Duodenal mucosa (tissue), 2 donors: ENCODE results near the gene TEF.

Source experiments
- H3K27ac ChIP-seq: one replicate; pipeline ENCODE4 v1.7.0; 2013; ENCODE audit warnings: low read depth, low read length
- H3K27me3 ChIP-seq, 2 donors: one replicate each; pipeline ENCODE4 v1.7.0; 2013; ENCODE audit warnings: low read length in 2 of 2, control low read depth in 1 of 2; ENCODE audit not compliant: insufficient read depth in 2 of 2, control insufficient read depth in 1 of 2
- H3K36me3 ChIP-seq, 2 donors: one replicate each; pipeline ENCODE4 v1.7.0; 2013; ENCODE audit warnings: low read length in 2 of 2, control low read depth in 1 of 2; ENCODE audit not compliant: insufficient read depth in 2 of 2, control insufficient read depth in 1 of 2
- H3K4me1 ChIP-seq, 2 donors: one replicate each; pipeline ENCODE4 v1.7.0; 2013; ENCODE audit warnings: low read length in 2 of 2, control low read depth in 1 of 2; ENCODE audit not compliant: insufficient read depth in 2 of 2, control insufficient read depth in 1 of 2
- H3K4me3 ChIP-seq, 2 donors: one replicate each; pipeline ENCODE4 v1.7.0; 2013; ENCODE audit warnings: low read length in 2 of 2, low read depth in 1 of 2
- H3K9ac ChIP-seq, 2 donors: one replicate each; pipeline ENCODE4 v1.7.0; 2013; ENCODE audit warnings: low read length in 2 of 2, low read depth in 1 of 2
- H3K9me3 ChIP-seq, 2 donors: one replicate each; pipeline ENCODE4 v1.7.0; 2013; ENCODE audit warnings: low read length in 2 of 2, control low read depth in 1 of 2; ENCODE audit not compliant: control insufficient read depth in 1 of 2

The TEF gene

GRCh38 chr22:41381329-41382097, at the start of gene TEF:
Gene TEF (plus strand): TSS chr22:41381942. CDS start chr22:41382045, 103 bp downstream.
- Histone ChIP-seq H3K36me3 (no peaks in the 10 kb centered on the region), H3K9me3 (no peaks in the 10 kb centered on the region), H3K9ac (peak within 1 kb of the TSS; percentile 74 to 91), H3K4me1 (peaks cover 23 to 30% of the 10 kb centered on the region in 2 donors), H3K4me3 (peak within 1 kb of the TSS; percentile 80 to 85), H3K27me3 (no peaks in the 10 kb centered on the region), H3K27ac (peak within 1 kb of the TSS; percentile 96)

GRCh38 chr22:41332217-41332939, 49.4 kb upstream of the TEF start:
- H3K36me3 ChIP-seq = peaks cover 46 to 72% of the 10 kb centered on the region in 2 donors
- no peak overlapping the region for H3K27ac ChIP-seq
- H3K9ac ChIP-seq = no peak overlapping the region
- H3K4me1 ChIP-seq = no peaks in the 10 kb centered on the region
- no peaks in the 10 kb centered on the region for H3K27me3 ChIP-seq
- H3K4me3 ChIP-seq = no peak overlapping the region
- no peaks in the 10 kb centered on the region for H3K9me3 ChIP-seq

GRCh38 chr22:41333806-41334205, 47.9 kb upstream of the TEF start:
- Histone ChIP-seq H3K9me3 (no peaks in the 10 kb centered on the region), H3K27me3 (no peaks in the 10 kb centered on the region), H3K9ac (no peak overlapping the region), H3K4me3 (no peak overlapping the region), H3K4me1 (no peaks in the 10 kb centered on the region), H3K27ac (no peak overlapping the region), H3K36me3 (peaks cover 37 to 66% of the 10 kb centered on the region in 2 donors)

GRCh38 chr22:41334215-41334614, 47.5 kb upstream of the TEF start:
- H3K9ac ChIP-seq = no peak overlapping the region
- H3K36me3 ChIP-seq = peaks cover 37 to 70% of the 10 kb centered on the region in 2 donors
- no peaks in the 10 kb centered on the region for H3K4me1 ChIP-seq
- H3K27me3 ChIP-seq = no peaks in the 10 kb centered on the region
- no peak overlapping the region for H3K4me3 ChIP-seq
- H3K9me3 ChIP-seq = no peaks in the 10 kb centered on the region
- H3K27ac ChIP-seq = no peak overlapping the region

- peaks cover 38 to 71% of the 10 kb centered on the region in 2 donors for H3K36me3 ChIP-seq
- H3K9ac ChIP-seq = no peak overlapping the region
- no peaks in the 10 kb centered on the region for H3K4me1 ChIP-seq
- H3K9me3 ChIP-seq = no peaks in the 10 kb centered on the region
- no peak overlapping the region for H3K4me3 ChIP-seq
- no peaks in the 10 kb centered on the region for H3K27me3 ChIP-seq
- H3K27ac ChIP-seq = no peak overlapping the region
Measured at GRCh38 chr22:41334951-41335635, 46.6 kb upstream of the TEF start.

GRCh38 chr22:41338614-41339212, 43.0 kb upstream of the TEF start:
- Histone ChIP-seq H3K4me1 (peaks cover 0 to 2% of the 10 kb centered on the region in 2 donors), H3K9me3 (no peaks in the 10 kb centered on the region), H3K27ac (no peak overlapping the region), H3K27me3 (no peaks in the 10 kb centered on the region), H3K36me3 (peaks cover 22 to 64% of the 10 kb centered on the region in 2 donors), H3K9ac (no peak overlapping the region), H3K4me3 (no peak overlapping the region)

- H3K27me3 ChIP-seq = no peaks in the 10 kb centered on the region
- H3K27ac ChIP-seq = no peak overlapping the region
- no peak overlapping the region for H3K9ac ChIP-seq
- H3K36me3 ChIP-seq = peaks cover 16 to 64% of the 10 kb centered on the region in 2 donors
- H3K4me1 ChIP-seq = peaks cover 8 to 12% of the 10 kb centered on the region in 2 donors
- H3K4me3 ChIP-seq = no peak overlapping the region
- H3K9me3 ChIP-seq = no peaks in the 10 kb centered on the region
Measured at GRCh38 chr22:41339823-41340222, 41.9 kb upstream of the TEF start.

- Histone ChIP-seq H3K4me3 (no peak overlapping the region), H3K4me1 (peaks cover 8 to 12% of the 10 kb centered on the region in 2 donors), H3K27ac (no peak overlapping the region), H3K27me3 (no peaks in the 10 kb centered on the region), H3K36me3 (peaks cover 13 to 63% of the 10 kb centered on the region in 2 donors), H3K9me3 (no peaks in the 10 kb centered on the region), H3K9ac (no peak overlapping the region)
Measured at GRCh38 chr22:41340357-41340756, 41.4 kb upstream of the TEF start.

- no peak overlapping the region for H3K27ac ChIP-seq
- H3K36me3 ChIP-seq = peaks cover 15 to 63% of the 10 kb centered on the region in 2 donors
- H3K4me3 ChIP-seq = no peak overlapping the region
- no peaks in the 10 kb centered on the region for H3K27me3 ChIP-seq
- peaks cover 8 to 12% of the 10 kb centered on the region in 2 donors for H3K4me1 ChIP-seq
- H3K9me3 ChIP-seq = no peaks in the 10 kb centered on the region
- no peak overlapping the region for H3K9ac ChIP-seq
Measured at GRCh38 chr22:41341012-41341411, 40.7 kb upstream of the TEF start.
